ENCODE results near the gene MICU1. TPM values are rescaled to one million over a fixed set of nuclear protein-coding genes. Genes with fewer than 3 reads are reported as not detected.

MICU1 gene
- total RNA-seq, 1 experiment from 2014 or later: 25.5 TPM

GRCh38 chr10:72337722-72338121 lies 288.2 kb downstream of the MICU1 start:
- peaks cover 42% of the 10 kb centered on the region for H3K4me1 Mint-ChIP-seq (ENCODE audit: insufficient read depth, unreplicated experiment)
- H3K4me3 Mint-ChIP-seq (ENCODE audit: unreplicated experiment): no peak overlapping the region
- no peak for DNase-seq (ENCODE audit: unreplicated experiment)
- intact Hi-C loops (cut with micrococcal nuclease): loop anchor here (1.0 to 5.0 kb wide), 4 partner anchors 211 to 440 kb away; no protein-coding TSS in a partner anchor
- no peak overlapping the region for H3K27ac Mint-ChIP-seq (ENCODE audit: low read depth, unreplicated experiment)
- no peaks in the 10 kb centered on the region for H3K9me3 Mint-ChIP-seq (ENCODE audit: unreplicated experiment)
- no peaks in the 10 kb centered on the region for H3K27me3 Mint-ChIP-seq (ENCODE audit: insufficient read depth, unreplicated experiment)
- ChIA-PET POLR2A (interaction anchor here (0.6 to 12.8 kb wide), 20 partner anchors 10 to 981 kb away, joined by 3 to 399 read pairs (median 5); partner anchors contain the start of genes ANAPC16, ASCC1 and DDIT4), CTCF (interaction anchor here (0.6 to 7.3 kb wide), 32 partner anchors 9 to 1558 kb away, joined by 3 to 68 read pairs (median 5); partner anchors contain the start of gene DDIT4)
- BruUV-seq (replicated peaks): no TSS peak
- no peak for TF ChIP-seq CTCF (IDR thresholded peaks at IDR 0.05; ENCODE audit: unreplicated experiment)
- peaks cover 57% of the 10 kb centered on the region for H3K36me3 Mint-ChIP-seq (ENCODE audit: insufficient read depth, unreplicated experiment)

GRCh38 chr10:72337039-72337629 lies 288.7 kb downstream of the MICU1 start:
- H3K9me3 Mint-ChIP-seq (ENCODE audit: unreplicated experiment): no peaks in the 10 kb centered on the region
- ChIA-PET CTCF (interaction anchor here (0.6 to 7.3 kb wide), 35 partner anchors 8 to 1557 kb away, joined by 3 to 68 read pairs (median 5); partner anchors contain the start of gene DDIT4), POLR2A (interaction anchor here (0.6 to 12.8 kb wide), 21 partner anchors 10 to 980 kb away, joined by 3 to 399 read pairs (median 5); partner anchors contain the start of genes ANAPC16, ASCC1 and DDIT4)
- no TSS peak for BruUV-seq (replicated peaks)
- peaks cover 57% of the 10 kb centered on the region for H3K36me3 Mint-ChIP-seq (ENCODE audit: insufficient read depth, unreplicated experiment)
- H3K27ac Mint-ChIP-seq (ENCODE audit: low read depth, unreplicated experiment): peak overlapping the region; percentile 79
- TF ChIP-seq CTCF (IDR thresholded peaks at IDR 0.05; ENCODE audit: unreplicated experiment): peak; percentile 96
- DNase-seq (ENCODE audit: unreplicated experiment): peak; percentile 93
- H3K4me1 Mint-ChIP-seq (ENCODE audit: insufficient read depth, unreplicated experiment): peaks cover 42% of the 10 kb centered on the region
- no peaks in the 10 kb centered on the region for H3K27me3 Mint-ChIP-seq (ENCODE audit: insufficient read depth, unreplicated experiment)
- H3K4me3 Mint-ChIP-seq (ENCODE audit: unreplicated experiment): peak overlapping the region; percentile 72
- intact Hi-C loops (cut with micrococcal nuclease): loop anchor here (1.0 to 5.0 kb wide), 4 partner anchors 211 to 440 kb away; no protein-coding TSS in a partner anchor

GRCh38 chr10:72336259-72337038 lies 289.4 kb downstream of the MICU1 start:
- ChIA-PET CTCF (interaction anchor here (0.6 to 7.3 kb wide), 30 partner anchors 11 to 651 kb away, joined by 3 to 68 read pairs (median 4); partner anchors contain the start of gene DDIT4), POLR2A (interaction anchor here (0.7 to 12.8 kb wide), 26 partner anchors 9 to 370 kb away, joined by 3 to 399 read pairs (median 5); partner anchors contain the start of genes ANAPC16, ASCC1 and DDIT4)
- no peaks in the 10 kb centered on the region for H3K27me3 Mint-ChIP-seq (ENCODE audit: insufficient read depth, unreplicated experiment)
- peak overlapping the region; percentile 79 for H3K27ac Mint-ChIP-seq (ENCODE audit: low read depth, unreplicated experiment)
- no peak for TF ChIP-seq CTCF (IDR thresholded peaks at IDR 0.05; ENCODE audit: unreplicated experiment)
- peak; percentile 85 for DNase-seq (ENCODE audit: unreplicated experiment)
- H3K4me1 Mint-ChIP-seq (ENCODE audit: insufficient read depth, unreplicated experiment): peaks cover 46% of the 10 kb centered on the region
- H3K9me3 Mint-ChIP-seq (ENCODE audit: unreplicated experiment): no peaks in the 10 kb centered on the region
- intact Hi-C loops (cut with micrococcal nuclease): loop anchor here (1.0 to 5.0 kb wide), 4 partner anchors 210 to 439 kb away; no protein-coding TSS in a partner anchor
- H3K4me3 Mint-ChIP-seq (ENCODE audit: unreplicated experiment): peak overlapping the region; percentile 72
- peaks cover 57% of the 10 kb centered on the region for H3K36me3 Mint-ChIP-seq (ENCODE audit: insufficient read depth, unreplicated experiment)
- TSS peak; percentile 26 for BruUV-seq (replicated peaks)

Data from MCF 10A (cell line).